ENCODE data around the gene JOSD2.
"Not testable (repeated sequence)": the region's sequence is repeated elsewhere in the genome, so short reads cannot be mapped to it uniquely, and the experiment has no call there.

Gene JOSD2

GRCh38 chr19:50477751-50478515, 33.1 kb downstream of the JOSD2 start:
- Histone ChIP-seq H3K4me1 (ENCODE audit: control insufficient read depth, insufficient read depth, low read length) (peaks cover 9% of the 10 kb centered on the region), H3K36me3 (ENCODE audit: control insufficient read depth, insufficient read depth, low read length, severe bottlenecking) (peaks cover 24% of the 10 kb centered on the region), H3K27me3 (replicated peaks; ENCODE audit: control insufficient read depth, insufficient read depth, low read length) (no peaks in the 10 kb centered on the region), H3K4me3 (ENCODE audit: low read length) (peak overlapping the region; percentile 99), H3K9me3 (ENCODE audit: control insufficient read depth, low read length) (no peaks in the 10 kb centered on the region), H3K9ac (ENCODE audit: low read length) (no peak overlapping the region)
- DNase-seq (ENCODE audit: low read depth), result no peak

- DNase-seq (ENCODE audit: low read depth), result no peak
- no peaks in the 10 kb centered on the region for H3K27me3 ChIP-seq (replicated peaks; ENCODE audit: control insufficient read depth, insufficient read depth, low read length)
- H3K4me3 ChIP-seq (ENCODE audit: low read length), result peak overlapping the region; percentile 99
- peak overlapping the region; percentile 94 for H3K9ac ChIP-seq (ENCODE audit: low read length)
- H3K4me1 ChIP-seq (ENCODE audit: control insufficient read depth, insufficient read depth, low read length), result peaks cover 9% of the 10 kb centered on the region
- no peaks in the 10 kb centered on the region for H3K9me3 ChIP-seq (ENCODE audit: control insufficient read depth, low read length)
- H3K36me3 ChIP-seq (ENCODE audit: control insufficient read depth, insufficient read depth, low read length, severe bottlenecking), result peaks cover 22% of the 10 kb centered on the region
Observed at GRCh38 chr19:50476907-50477238, 34.1 kb downstream of the JOSD2 start.

GRCh38 chr19:50476224-50476906, 34.6 kb downstream of the JOSD2 start, which contains the start of the genes EMC10 and GARIN5A:
EMC10 (plus strand) TSS chr19:50476507; CDS start chr19:50476545, 38 bp downstream.
GARIN5A (minus strand) TSS chr19:50476848; CDS start chr19:50476388, 460 bp downstream.
- peak within 1 kb of the TSS; percentile 99 for H3K4me3 ChIP-seq (ENCODE audit: low read length)
- H3K9me3 ChIP-seq (ENCODE audit: control insufficient read depth, low read length), result no peaks in the 10 kb centered on the region
- peaks cover 9% of the 10 kb centered on the region for H3K4me1 ChIP-seq (ENCODE audit: control insufficient read depth, insufficient read depth, low read length)
- peaks cover 19% of the 10 kb centered on the region for H3K36me3 ChIP-seq (ENCODE audit: control insufficient read depth, insufficient read depth, low read length, severe bottlenecking)
- H3K9ac ChIP-seq (ENCODE audit: low read length), result peak within 1 kb of the TSS; percentile 94
- DNase-seq (ENCODE audit: low read depth), result peak; percentile 84
- no peaks in the 10 kb centered on the region for H3K27me3 ChIP-seq (replicated peaks; ENCODE audit: control insufficient read depth, insufficient read depth, low read length)

DNA sequence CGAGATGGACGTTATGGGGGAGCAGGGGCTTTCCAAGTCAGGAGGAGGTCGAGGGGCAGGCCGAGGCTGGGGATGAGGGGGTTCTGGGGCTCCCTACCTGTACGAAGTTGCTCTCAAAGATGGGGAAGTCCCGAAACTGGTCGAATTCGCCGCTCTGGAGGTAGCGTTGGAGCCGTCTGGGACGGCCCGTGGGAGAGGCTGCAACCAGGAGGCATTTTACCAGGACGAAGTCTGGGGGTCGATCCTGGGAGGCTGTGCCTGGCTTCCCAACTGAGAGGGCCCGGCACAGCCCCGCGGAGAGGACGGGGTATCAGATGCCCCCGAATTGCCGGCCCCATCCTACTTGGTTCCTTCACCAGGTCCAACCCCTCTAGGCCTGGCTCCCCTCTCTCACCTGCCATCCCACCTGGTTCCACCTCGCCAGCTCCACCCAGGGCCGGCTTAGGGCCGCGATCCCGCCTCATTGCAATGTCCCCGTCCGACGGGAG, 35.2 kb downstream of the JOSD2 start:
- Histone ChIP-seq H3K9ac (ENCODE audit: low read length) (no peak overlapping the region), H3K9me3 (ENCODE audit: control insufficient read depth, low read length) (no peaks in the 10 kb centered on the region), H3K4me3 (ENCODE audit: low read length) (peak overlapping the region; percentile 99), H3K27me3 (replicated peaks; ENCODE audit: control insufficient read depth, insufficient read depth, low read length) (no peaks in the 10 kb centered on the region), H3K36me3 (ENCODE audit: control insufficient read depth, insufficient read depth, low read length, severe bottlenecking) (peaks cover 14% of the 10 kb centered on the region), H3K4me1 (ENCODE audit: control insufficient read depth, insufficient read depth, low read length) (peaks cover 9% of the 10 kb centered on the region)
- no peak for DNase-seq (ENCODE audit: low read depth)

GRCh38 chr19:50475101-50475568, 35.9 kb downstream of the JOSD2 start:
- peaks cover 8% of the 10 kb centered on the region for H3K36me3 ChIP-seq (ENCODE audit: control insufficient read depth, insufficient read depth, low read length, severe bottlenecking)
- no peaks in the 10 kb centered on the region for H3K9me3 ChIP-seq (ENCODE audit: control insufficient read depth, low read length)
- no peak overlapping the region for H3K9ac ChIP-seq (ENCODE audit: low read length)
- H3K27me3 ChIP-seq (replicated peaks; ENCODE audit: control insufficient read depth, insufficient read depth, low read length), result no peaks in the 10 kb centered on the region
- no peak overlapping the region for H3K4me3 ChIP-seq (ENCODE audit: low read length)
- H3K4me1 ChIP-seq (ENCODE audit: control insufficient read depth, insufficient read depth, low read length), result peaks cover 9% of the 10 kb centered on the region
- DNase-seq (ENCODE audit: low read depth), result no peak

- DNase-seq (ENCODE audit: low read depth); H3K9me3 ChIP-seq (ENCODE audit: control insufficient read depth, low read length); H3K36me3 ChIP-seq (ENCODE audit: control insufficient read depth, insufficient read depth, low read length, severe bottlenecking); H3K9ac ChIP-seq (ENCODE audit: low read length); H3K27me3 ChIP-seq (replicated peaks; ENCODE audit: control insufficient read depth, insufficient read depth, low read length); H3K4me1 ChIP-seq (ENCODE audit: control insufficient read depth, insufficient read depth, low read length); H3K4me3 ChIP-seq (ENCODE audit: low read length): not testable (repeated sequence)
Observed at GRCh38 chr19:50473336-50473735, 37.7 kb downstream of the JOSD2 start.

DNA sequence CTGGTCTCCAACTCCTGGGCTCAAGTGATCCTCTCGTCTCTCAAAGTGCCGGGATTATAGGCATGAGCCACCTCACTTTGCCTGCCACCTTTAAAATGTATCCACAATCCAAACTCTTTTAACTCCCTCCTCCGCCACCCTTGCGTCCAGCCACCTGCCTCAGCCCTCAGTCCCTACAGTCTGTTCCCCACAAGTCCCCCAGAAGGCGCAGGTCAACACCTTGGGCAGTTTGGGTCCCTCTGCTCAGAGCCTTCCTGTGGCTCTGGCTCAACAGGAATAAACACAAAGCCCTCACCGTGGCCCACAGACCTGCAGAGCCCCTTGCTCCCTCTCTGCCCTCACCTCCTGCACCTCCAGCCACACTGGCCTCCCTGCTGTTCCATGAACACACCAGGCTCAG, 42.2 kb downstream of the JOSD2 start:
- H3K9me3 ChIP-seq (ENCODE audit: control insufficient read depth, low read length), result no peaks in the 10 kb centered on the region
- H3K4me1 ChIP-seq (ENCODE audit: control insufficient read depth, insufficient read depth, low read length), result no peaks in the 10 kb centered on the region
- DNase-seq (ENCODE audit: low read depth), result no peak
- H3K9ac ChIP-seq (ENCODE audit: low read length), result no peak overlapping the region
- H3K36me3 ChIP-seq (ENCODE audit: control insufficient read depth, insufficient read depth, low read length, severe bottlenecking), result no peaks in the 10 kb centered on the region
- peaks cover 10% of the 10 kb centered on the region for H3K27me3 ChIP-seq (replicated peaks; ENCODE audit: control insufficient read depth, insufficient read depth, low read length)
- no peak overlapping the region for H3K4me3 ChIP-seq (ENCODE audit: low read length)

DNA sequence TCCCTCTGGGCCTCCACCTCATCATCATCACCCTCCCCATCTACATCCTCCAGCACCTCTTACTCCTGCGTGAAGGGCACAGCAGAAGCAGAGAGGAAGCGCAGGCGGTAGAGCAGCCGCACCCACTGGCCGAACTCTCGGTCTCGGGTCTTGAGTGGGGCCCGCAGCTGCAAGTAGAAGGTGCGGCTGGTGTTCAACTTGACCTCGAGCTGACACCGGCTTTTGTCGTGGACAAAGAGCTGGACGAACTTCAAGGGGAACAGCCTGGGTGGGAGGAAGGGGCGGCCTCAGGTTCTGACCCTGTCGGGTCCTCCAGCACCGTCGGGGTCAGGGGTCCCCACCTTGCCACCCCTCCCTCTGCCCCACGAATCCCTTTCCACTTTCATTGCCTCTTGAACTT, 43.4 kb downstream of the JOSD2 start:
- Histone ChIP-seq H3K4me3 (ENCODE audit: low read length) (no peak overlapping the region), H3K9me3 (ENCODE audit: control insufficient read depth, low read length) (no peaks in the 10 kb centered on the region), H3K27me3 (replicated peaks; ENCODE audit: control insufficient read depth, insufficient read depth, low read length) (peaks cover 10% of the 10 kb centered on the region), H3K36me3 (ENCODE audit: control insufficient read depth, insufficient read depth, low read length, severe bottlenecking) (no peaks in the 10 kb centered on the region), H3K9ac (ENCODE audit: low read length) (no peak overlapping the region), H3K4me1 (ENCODE audit: control insufficient read depth, insufficient read depth, low read length) (no peaks in the 10 kb centered on the region)
- no peak for DNase-seq (ENCODE audit: low read depth)

GRCh38 chr19:50466706-50467039, 44.3 kb downstream of the JOSD2 start:
- Histone ChIP-seq H3K4me3 (ENCODE audit: low read length) (no peak overlapping the region), H3K36me3 (ENCODE audit: control insufficient read depth, insufficient read depth, low read length, severe bottlenecking) (no peaks in the 10 kb centered on the region), H3K9me3 (ENCODE audit: control insufficient read depth, low read length) (no peaks in the 10 kb centered on the region), H3K27me3 (replicated peaks; ENCODE audit: control insufficient read depth, insufficient read depth, low read length) (peaks cover 10% of the 10 kb centered on the region), H3K4me1 (ENCODE audit: control insufficient read depth, insufficient read depth, low read length) (no peaks in the 10 kb centered on the region), H3K9ac (ENCODE audit: low read length) (no peak overlapping the region)
- DNase-seq (ENCODE audit: low read depth), result no peak

- Histone ChIP-seq H3K9me3 (ENCODE audit: control insufficient read depth, low read length) (no peaks in the 10 kb centered on the region), H3K4me1 (ENCODE audit: control insufficient read depth, insufficient read depth, low read length) (no peaks in the 10 kb centered on the region), H3K9ac (ENCODE audit: low read length) (no peak overlapping the region), H3K4me3 (ENCODE audit: low read length) (no peak overlapping the region), H3K36me3 (ENCODE audit: control insufficient read depth, insufficient read depth, low read length, severe bottlenecking) (no peaks in the 10 kb centered on the region), H3K27me3 (replicated peaks; ENCODE audit: control insufficient read depth, insufficient read depth, low read length) (peaks cover 10% of the 10 kb centered on the region)
- no peak for DNase-seq (ENCODE audit: low read depth)
Observed at GRCh38 chr19:50465986-50466705, 44.8 kb downstream of the JOSD2 start.

DNA sequence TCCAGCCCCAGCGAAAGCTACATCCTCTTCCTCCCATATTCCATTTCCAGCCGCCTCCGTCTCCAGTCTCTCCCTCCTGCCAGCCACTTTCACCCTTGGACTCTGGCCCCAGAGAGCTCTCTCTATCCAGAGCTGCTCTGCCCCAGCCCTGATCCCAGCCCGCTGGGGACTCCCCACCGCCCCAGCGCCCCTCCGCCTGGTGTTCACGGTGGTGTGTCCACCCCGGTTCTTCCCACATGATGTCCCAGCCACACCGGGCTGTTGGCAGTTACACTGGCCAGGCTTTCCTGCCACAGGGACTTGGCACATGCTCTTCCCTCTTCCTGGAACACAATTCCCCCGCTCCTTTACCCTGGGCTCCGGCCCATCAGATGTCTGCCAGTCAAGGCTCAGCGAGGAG, 46.0 kb downstream of the JOSD2 start:
- no peak overlapping the region for H3K9ac ChIP-seq (ENCODE audit: low read length)

More for the DNA sequence above, 46.0 kb downstream of the JOSD2 start:
- Histone ChIP-seq H3K4me1 (ENCODE audit: control insufficient read depth, insufficient read depth, low read length) (no peaks in the 10 kb centered on the region), H3K9me3 (ENCODE audit: control insufficient read depth, low read length) (no peaks in the 10 kb centered on the region), H3K27me3 (replicated peaks; ENCODE audit: control insufficient read depth, insufficient read depth, low read length) (peaks cover 10% of the 10 kb centered on the region), H3K4me3 (ENCODE audit: low read length) (no peak overlapping the region), H3K36me3 (ENCODE audit: control insufficient read depth, insufficient read depth, low read length, severe bottlenecking) (no peaks in the 10 kb centered on the region)
- no peak for DNase-seq (ENCODE audit: low read depth)

All from adipocyte (in vitro differentiated cells).